NCI-H1417 (cell line): ENCODE results near the gene DLGAP1.
"Not testable (repeated sequence)": the region's sequence is repeated elsewhere in the genome, so short reads cannot be mapped to it uniquely, and the experiment has no call there.

ENCODE experiments used
- DNase-seq, 3 experiments: peaks; one replicate each; lab custom pipeline; 2025; lab: John Stamatoyannopoulos, UW

Gene DLGAP1

DNA sequence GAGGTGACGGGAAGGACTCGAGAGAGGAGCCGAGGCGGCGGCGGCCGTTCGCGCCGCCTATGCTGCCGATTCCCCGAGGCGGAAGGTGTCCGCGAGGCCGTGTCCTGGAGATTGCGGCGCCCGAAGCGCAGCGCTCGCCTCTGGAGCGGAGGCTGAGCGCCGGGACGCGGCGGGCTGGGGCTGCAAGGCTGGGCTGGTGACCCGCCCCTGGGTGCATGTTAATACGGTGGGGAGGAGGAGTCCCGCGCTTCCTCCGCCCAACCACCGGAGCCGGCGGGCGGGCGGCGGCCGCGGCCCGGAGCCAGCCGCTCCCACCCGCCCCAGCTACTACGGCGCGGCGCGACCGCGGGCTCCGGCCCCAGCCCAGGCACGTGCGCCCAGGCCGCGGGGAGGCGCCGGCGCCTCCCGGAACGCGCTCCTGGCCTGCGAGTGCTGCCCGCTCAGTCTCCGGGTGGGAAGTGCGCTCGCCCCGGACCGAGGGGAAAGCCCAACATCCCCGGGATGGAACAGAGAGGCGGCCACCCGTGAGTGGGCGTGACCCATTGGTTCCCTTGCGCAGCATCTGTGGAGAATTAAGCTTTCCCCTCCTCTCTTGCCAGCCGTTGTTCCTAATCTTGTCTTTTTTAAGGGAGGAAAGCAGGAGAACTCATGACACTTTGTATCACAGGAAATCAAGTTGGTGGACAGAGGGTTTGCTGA, at the start of gene DLGAP1:
Gene DLGAP1 (minus strand): TSS at position 195 of the 699 bp plus-strand sequence.
- DNase-seq = peak in 1 of 3 experiments; percentile 59

GRCh38 chr18:4494703-4495284, 39.7 kb upstream of the DLGAP1 start:
- DNase-seq = not testable (repeated sequence)

GRCh38 chr18:4468511-4468910, 13.4 kb upstream of the DLGAP1 start:
- no peak for DNase-seq

DNA sequence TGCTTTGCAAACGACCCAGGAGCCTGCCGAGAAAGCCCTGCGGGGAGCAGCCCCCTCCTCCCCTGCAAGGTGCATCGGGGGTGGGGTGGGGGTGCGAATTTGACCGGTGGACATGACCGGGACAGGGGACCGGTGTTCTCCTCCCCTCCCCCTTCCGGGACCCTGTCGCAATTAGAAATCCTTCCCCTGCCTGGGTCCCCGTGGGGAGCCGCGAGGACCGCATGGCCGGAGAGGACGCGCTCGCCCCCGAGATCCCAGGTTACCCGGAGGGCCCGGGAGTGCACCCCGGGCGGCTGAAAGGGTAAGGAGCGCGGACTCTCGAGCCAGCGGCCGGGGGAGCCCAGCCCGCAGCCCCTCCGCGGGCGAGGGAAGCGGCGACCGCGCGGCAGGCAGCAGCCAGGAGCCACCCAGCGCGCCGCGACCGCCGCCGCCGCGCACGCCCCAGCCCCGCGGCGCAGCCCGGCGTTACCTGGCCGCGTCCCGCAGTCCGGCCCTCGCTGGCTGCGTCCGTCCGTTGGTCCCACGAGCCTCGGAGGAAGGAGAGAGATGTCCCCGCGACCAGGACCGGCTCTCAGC, 482 bp downstream of the DLGAP1 start:
- no peak for DNase-seq

GRCh38 chr18:4453874-4454536, 1.1 kb downstream of the DLGAP1 start:
- DNase-seq = no peak

GRCh38 chr18:4453567-4453873, 1.6 kb downstream of the DLGAP1 start:
- DNase-seq = no peak

GRCh38 chr18:4450065-4450658, 4.9 kb downstream of the DLGAP1 start:
- DNase-seq = no peak

DNA sequence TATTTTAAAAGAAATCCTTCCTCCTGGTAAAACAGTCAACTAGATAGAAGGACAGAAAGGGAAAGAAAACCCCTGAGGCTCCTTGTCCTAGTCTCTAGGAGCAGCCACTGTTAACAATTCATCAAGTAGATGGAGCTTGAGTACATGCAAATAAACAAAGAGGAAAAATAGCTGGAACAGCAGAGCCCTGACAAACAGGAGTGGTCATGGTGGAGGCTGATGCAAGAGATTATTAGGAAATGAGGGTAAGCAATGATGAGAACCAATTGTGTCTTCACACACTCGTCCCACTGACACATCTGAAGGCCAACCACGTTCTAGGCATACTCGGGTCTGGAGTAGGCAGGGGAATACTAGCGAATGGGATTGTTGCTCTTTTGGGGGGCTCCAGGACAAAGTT, 9.2 kb downstream of the DLGAP1 start:
- no peak for DNase-seq

DNA sequence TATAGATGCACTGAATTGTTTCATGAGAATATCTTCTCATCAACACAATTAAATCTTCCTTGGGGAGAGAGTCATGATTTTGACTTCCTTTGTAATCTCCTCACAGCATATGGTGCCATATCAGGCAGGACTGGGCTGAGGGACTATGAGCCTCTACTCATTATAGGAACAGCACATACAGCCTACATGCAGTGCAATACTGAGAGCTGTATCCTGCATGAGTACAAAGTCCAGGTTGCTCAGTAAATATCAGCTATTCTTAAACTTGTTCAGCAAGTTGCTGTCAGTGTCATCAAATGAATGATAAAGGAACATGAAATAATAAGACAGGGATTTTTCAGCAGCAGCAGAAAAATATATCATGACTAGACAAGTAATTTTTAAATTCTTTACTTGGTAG, 10.8 kb downstream of the DLGAP1 start:
- DNase-seq = no peak

- no peak for DNase-seq
Observed at GRCh38 chr18:4441098-4441497, 14.0 kb downstream of the DLGAP1 start.

DNA sequence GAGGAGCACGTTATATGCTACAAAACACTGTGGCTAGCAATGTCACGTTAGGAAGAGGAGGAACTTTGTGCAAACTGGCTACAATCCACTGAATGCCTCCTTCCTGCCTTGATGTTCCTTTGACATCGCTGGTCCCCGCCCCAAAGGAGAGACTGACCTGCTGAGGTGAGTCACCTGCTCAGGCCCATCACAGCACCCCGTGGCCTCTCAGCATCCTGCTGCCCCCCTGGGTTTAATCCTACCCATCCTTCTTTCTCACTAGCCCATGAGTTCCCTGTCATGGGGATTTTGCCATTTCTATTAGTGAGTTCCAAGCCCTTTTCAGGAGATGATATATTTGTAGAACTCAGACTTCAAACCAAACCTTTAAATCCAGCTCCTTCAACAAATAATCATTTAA, 16.2 kb downstream of the DLGAP1 start:
- no peak for DNase-seq

GRCh38 chr18:4433717-4434116, 21.4 kb downstream of the DLGAP1 start:
- DNase-seq = no peak

DNA sequence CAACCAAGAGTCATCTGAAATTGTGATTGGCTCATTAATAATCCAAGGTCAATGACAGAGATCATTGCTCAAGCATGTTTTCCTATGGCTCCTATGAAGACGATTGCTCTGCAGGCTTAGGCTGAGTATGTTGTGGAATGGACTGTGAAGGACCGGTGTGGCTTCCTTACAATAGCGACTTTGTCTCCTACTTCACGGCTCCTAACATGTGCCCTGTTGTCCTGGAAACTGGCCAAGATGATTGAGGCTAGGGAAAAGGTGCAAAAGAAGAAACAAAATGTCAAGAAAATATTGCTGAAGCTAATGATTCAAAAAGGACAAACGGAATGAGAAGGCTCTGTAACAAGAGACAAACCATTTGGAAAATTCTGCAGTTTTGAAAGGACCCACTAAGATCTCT, 24.3 kb downstream of the DLGAP1 start:
- DNase-seq = no peak

GRCh38 chr18:4417714-4418113, 37.4 kb downstream of the DLGAP1 start:
- DNase-seq = no peak

DNA sequence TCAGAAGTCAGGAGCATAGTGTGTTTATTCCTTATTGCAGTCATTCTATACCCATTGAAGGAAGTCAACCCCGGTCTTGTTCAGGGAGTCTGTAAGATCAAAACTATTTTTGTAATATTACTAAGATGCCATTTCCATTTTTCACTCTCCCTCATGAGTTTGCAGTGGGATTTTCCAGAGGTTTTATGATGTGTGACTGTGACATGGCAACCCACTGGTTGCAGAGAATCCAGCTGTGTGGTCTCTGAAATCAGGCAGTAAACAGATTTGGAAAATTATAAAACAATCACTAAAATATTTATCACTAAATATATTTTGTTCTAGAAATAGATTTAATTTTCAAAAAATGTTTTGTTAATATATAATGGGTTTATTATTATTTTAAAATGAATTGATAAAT, 38.1 kb downstream of the DLGAP1 start:
- no peak for DNase-seq

DNA sequence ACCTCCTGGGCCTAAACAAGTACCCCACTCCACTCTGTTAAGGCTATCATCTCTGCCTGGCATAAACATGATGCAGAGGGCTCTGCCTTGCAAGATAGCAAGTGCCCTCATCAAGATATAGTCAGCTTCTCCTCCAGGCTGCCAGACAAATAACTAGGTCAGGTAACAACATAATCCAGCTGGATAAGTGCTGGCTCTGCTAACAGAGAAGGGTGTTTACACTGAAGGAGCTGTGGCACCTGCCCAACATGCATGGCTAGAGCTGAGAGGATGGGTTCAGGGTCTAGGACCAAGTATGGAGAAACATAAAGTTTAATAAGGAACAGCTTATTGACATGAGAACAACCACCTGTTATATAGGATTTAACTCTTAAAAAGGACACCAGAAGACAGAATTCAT, 42.8 kb downstream of the DLGAP1 start:
- no peak for DNase-seq

- no peak for DNase-seq
Observed at GRCh38 chr18:4406856-4407255, 48.3 kb downstream of the DLGAP1 start.

DNA sequence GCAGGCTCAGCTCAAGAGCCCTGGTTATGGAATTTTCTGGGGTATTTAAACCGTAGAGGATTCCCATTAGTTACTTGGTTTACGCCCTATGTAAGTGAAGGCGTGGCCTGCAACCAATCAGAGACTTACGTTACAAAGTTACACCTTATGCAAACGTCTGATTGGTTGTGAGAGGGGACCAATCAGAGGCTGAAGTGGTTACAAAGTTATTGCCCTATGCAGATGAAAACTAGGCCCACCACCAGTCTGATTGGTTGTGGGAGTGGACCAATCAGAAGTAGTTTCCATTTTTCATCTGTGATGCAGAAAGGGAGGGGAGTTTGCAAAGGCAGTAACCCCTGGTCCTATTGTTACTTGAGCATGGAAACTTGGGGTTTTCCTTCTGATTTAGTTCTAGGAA, 49.1 kb downstream of the DLGAP1 start:
- DNase-seq = no peak

DNA sequence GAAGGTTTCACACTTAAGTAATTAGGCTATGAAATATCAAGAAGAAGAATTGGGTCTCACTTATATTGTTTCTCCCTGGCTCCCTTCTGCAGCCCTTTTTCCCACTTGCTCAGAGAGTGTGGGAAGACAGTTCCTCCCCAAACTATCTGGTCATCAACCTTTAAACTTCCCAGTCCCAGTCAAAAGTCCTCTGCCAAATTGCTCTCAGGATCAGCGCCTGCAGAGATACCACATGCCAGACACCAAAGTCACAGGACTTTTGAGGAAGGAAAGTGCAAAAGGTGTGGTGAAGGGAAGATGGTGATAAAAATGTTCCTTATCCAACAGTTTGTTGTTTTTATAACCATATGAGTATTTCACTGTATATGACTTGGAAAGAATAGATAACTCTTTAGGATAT, 51.3 kb downstream of the DLGAP1 start:
- no peak for DNase-seq

- DNase-seq = no peak
Observed at GRCh38 chr18:4400911-4401310, 54.2 kb downstream of the DLGAP1 start.

- DNase-seq = no peak
Observed at GRCh38 chr18:4399929-4400328, 55.2 kb downstream of the DLGAP1 start.

GRCh38 chr18:4394700-4395099, 60.4 kb downstream of the DLGAP1 start:
- no peak for DNase-seq

GRCh38 chr18:4391859-4392258, 63.2 kb downstream of the DLGAP1 start:
- DNase-seq = no peak
